T-helper 2 cell treated with Interferon-gamma antibody and Interleukin-4, amounts not matched to agents 100 ng/mL and 5 ng/mL, for 36 hours (primary cell): ENCODE results near the gene MOV10L1. TPM values are rescaled to one million over a fixed set of nuclear protein-coding genes. Genes with fewer than 3 reads are reported as not detected.
"Not testable (repeated sequence)": the region's sequence is repeated elsewhere in the genome, so short reads cannot be mapped to it uniquely, and the experiment has no call there.

ENCODE experiments used
- intact Hi-C: fragments of 100-400 bp; cut with micrococcal nuclease; formaldehyde crosslinking; loops from one replicate; pipeline ENCODE4 v1.15.1; 2023
- total RNA-seq: library from RNA; stranded (reverse); gene quantifications from 2 replicates; pipeline ENCODE4 v1.2.3, GENCODE V29; 2022

Gene MOV10L1
- total RNA-seq, 1 donor from 2014 or later: not detected

GRCh38 chr22:50137277-50137676 is 47.5 kb downstream of the MOV10L1 start:
- intact Hi-C loops: not testable (repeated sequence)

GRCh38 chr22:50138041-50138440 is 48.2 kb downstream of the MOV10L1 start:
- intact Hi-C loops: no loop called here

- intact Hi-C loops: no loop called here
Measured at GRCh38 chr22:50138988-50139387, 49.2 kb downstream of the MOV10L1 start.

- intact Hi-C loops: no loop called here
Measured at GRCh38 chr22:50139843-50140415, 50.1 kb downstream of the MOV10L1 start.

GRCh38 chr22:50140615-50141014 is 50.8 kb downstream of the MOV10L1 start:
- intact Hi-C loops: no loop called here

- intact Hi-C loops: no loop called here
Measured at GRCh38 chr22:50141462-50141861, 51.7 kb downstream of the MOV10L1 start.

GRCh38 chr22:50141891-50142363 is 52.1 kb downstream of the MOV10L1 start:
- intact Hi-C loops: no loop called here

- intact Hi-C loops: no loop called here
Measured at GRCh38 chr22:50143096-50143495, 53.3 kb downstream of the MOV10L1 start.

GRCh38 chr22:50144005-50144614 is 54.3 kb downstream of the MOV10L1 start:
- intact Hi-C loops: no loop called here

GRCh38 chr22:50145721-50146438 is 56.1 kb downstream of the MOV10L1 start:
- intact Hi-C loops: no loop called here

- intact Hi-C loops: no loop called here
Measured at GRCh38 chr22:50146439-50147238, 56.8 kb downstream of the MOV10L1 start.

- intact Hi-C loops: not testable (repeated sequence)
Measured at GRCh38 chr22:50147258-50148165, 57.7 kb downstream of the MOV10L1 start.

GRCh38 chr22:50148166-50148500 is 58.3 kb downstream of the MOV10L1 start:
- intact Hi-C loops: no loop called here

- intact Hi-C loops: loop anchor here (1.0 kb wide), 2 partner anchors 42 to 61 kb away; no protein-coding TSS in a partner anchor
Measured at GRCh38 chr22:50148991-50149721, 59.4 kb downstream of the MOV10L1 start.

GRCh38 chr22:50150161-50151129 is 60.6 kb downstream of the MOV10L1 start:
- intact Hi-C loops: no loop called here

GRCh38 chr22:50151571-50152537 is 62.0 kb downstream of the MOV10L1 start:
- intact Hi-C loops: no loop called here

GRCh38 chr22:50153056-50153755 is 63.4 kb downstream of the MOV10L1 start:
- intact Hi-C loops: no loop called here
